Dendritic cell treated with granulocyte-macrophage colony-stimulating factor and Interleukin-4, amounts not matched to agents 40 ng/mL and 50 ng/mL, for 4 days (primary cell): ENCODE measurements around the gene KLHDC8B.
A peak's percentile ranks its signal among the peaks of the same experiment; 100 is the strongest.

ENCODE experiments used
- H3K27ac Mint-ChIP-seq: one replicate; pipeline ENCODE4 v1.8.0; 2022; ENCODE audit warnings: mild to moderate bottlenecking, mixed read lengths
- H3K27me3 Mint-ChIP-seq: one replicate; pipeline ENCODE4 v1.8.0; 2022; ENCODE audit warnings: mild to moderate bottlenecking, mixed read lengths
- H3K36me3 Mint-ChIP-seq: one replicate; pipeline ENCODE4 v1.8.0; 2022; ENCODE audit warnings: low read depth, mixed read lengths
- H3K4me1 Mint-ChIP-seq: one replicate; pipeline ENCODE4 v1.8.0; 2022; ENCODE audit warnings: low read depth, mixed read lengths
- H3K4me3 Mint-ChIP-seq: one replicate; pipeline ENCODE4 v1.8.0; 2022; ENCODE audit warnings: mild to moderate bottlenecking, moderate library complexity, mixed read lengths
- H3K9me3 Mint-ChIP-seq: one replicate; pipeline ENCODE4 v1.8.0; 2022; ENCODE audit warnings: mixed read lengths
- intact Hi-C: fragments of 100-400 bp; cut with micrococcal nuclease; formaldehyde crosslinking; loops from one replicate; pipeline ENCODE4 v1.15.0; 2022

KLHDC8B gene

GRCh38 chr3:49134471-49135265 lies 36.7 kb upstream of the KLHDC8B start:
- H3K4me1 Mint-ChIP-seq, result peaks cover 26% of the 10 kb centered on the region
- no peak overlapping the region for H3K4me3 Mint-ChIP-seq
- intact Hi-C loops, result no loop called here
- no peaks in the 10 kb centered on the region for H3K9me3 Mint-ChIP-seq
- H3K36me3 Mint-ChIP-seq, result peaks cover 12% of the 10 kb centered on the region
- H3K27me3 Mint-ChIP-seq, result peaks cover 8% of the 10 kb centered on the region
- peak overlapping the region; percentile 14 for H3K27ac Mint-ChIP-seq

- Mint-ChIP-seq H3K9me3 (no peaks in the 10 kb centered on the region), H3K4me1 (peaks cover 26% of the 10 kb centered on the region), H3K27me3 (peaks cover 10% of the 10 kb centered on the region), H3K36me3 (peaks cover 6% of the 10 kb centered on the region), H3K27ac (peak overlapping the region; percentile 14), H3K4me3 (no peak overlapping the region)
- intact Hi-C loops, result no loop called here
Observed at GRCh38 chr3:49135499-49135898, 35.9 kb upstream of the KLHDC8B start.

- intact Hi-C loops, result no loop called here
- no peak overlapping the region for H3K27ac Mint-ChIP-seq
- peaks cover 16% of the 10 kb centered on the region for H3K27me3 Mint-ChIP-seq
- H3K4me1 Mint-ChIP-seq, result no peaks in the 10 kb centered on the region
- no peaks in the 10 kb centered on the region for H3K36me3 Mint-ChIP-seq
- H3K4me3 Mint-ChIP-seq, result no peak overlapping the region
- peaks cover 20% of the 10 kb centered on the region for H3K9me3 Mint-ChIP-seq
Observed at GRCh38 chr3:49140080-49140479, 31.3 kb upstream of the KLHDC8B start.

- intact Hi-C loops, result no loop called here
- Mint-ChIP-seq H3K9me3 (no peaks in the 10 kb centered on the region), H3K27me3 (peaks cover 4% of the 10 kb centered on the region), H3K4me3 (no peak overlapping the region), H3K36me3 (no peaks in the 10 kb centered on the region), H3K4me1 (no peaks in the 10 kb centered on the region), H3K27ac (no peak overlapping the region)
Observed at GRCh38 chr3:49148159-49148558, 23.2 kb upstream of the KLHDC8B start.

- H3K27me3 Mint-ChIP-seq, result peaks cover 4% of the 10 kb centered on the region
- no peaks in the 10 kb centered on the region for H3K36me3 Mint-ChIP-seq
- no peak overlapping the region for H3K4me3 Mint-ChIP-seq
- no peaks in the 10 kb centered on the region for H3K9me3 Mint-ChIP-seq
- no peaks in the 10 kb centered on the region for H3K4me1 Mint-ChIP-seq
- intact Hi-C loops, result no loop called here
- H3K27ac Mint-ChIP-seq, result no peak overlapping the region
Observed at GRCh38 chr3:49151610-49152009, 19.8 kb upstream of the KLHDC8B start.

GRCh38 chr3:49153349-49153912 lies 18.0 kb upstream of the KLHDC8B start:
- Mint-ChIP-seq H3K27ac (no peak overlapping the region), H3K4me1 (no peaks in the 10 kb centered on the region), H3K27me3 (peaks cover 3% of the 10 kb centered on the region), H3K4me3 (no peak overlapping the region), H3K36me3 (no peaks in the 10 kb centered on the region), H3K9me3 (no peaks in the 10 kb centered on the region)
- intact Hi-C loops, result no loop called here

GRCh38 chr3:49157289-49157688 lies 14.1 kb upstream of the KLHDC8B start:
- intact Hi-C loops, result no loop called here
- no peak overlapping the region for H3K27ac Mint-ChIP-seq
- no peak overlapping the region for H3K4me3 Mint-ChIP-seq
- peaks cover 6% of the 10 kb centered on the region for H3K4me1 Mint-ChIP-seq
- H3K36me3 Mint-ChIP-seq, result peaks cover 10% of the 10 kb centered on the region
- no peaks in the 10 kb centered on the region for H3K9me3 Mint-ChIP-seq
- no peaks in the 10 kb centered on the region for H3K27me3 Mint-ChIP-seq

- no peaks in the 10 kb centered on the region for H3K27me3 Mint-ChIP-seq
- no peaks in the 10 kb centered on the region for H3K9me3 Mint-ChIP-seq
- peaks cover 13% of the 10 kb centered on the region for H3K4me1 Mint-ChIP-seq
- intact Hi-C loops, result no loop called here
- no peak overlapping the region for H3K4me3 Mint-ChIP-seq
- peaks cover 20% of the 10 kb centered on the region for H3K36me3 Mint-ChIP-seq
- no peak overlapping the region for H3K27ac Mint-ChIP-seq
Observed at GRCh38 chr3:49158103-49158709, 13.2 kb upstream of the KLHDC8B start.

- no peak overlapping the region for H3K4me3 Mint-ChIP-seq
- no peaks in the 10 kb centered on the region for H3K9me3 Mint-ChIP-seq
- H3K27ac Mint-ChIP-seq, result no peak overlapping the region
- intact Hi-C loops, result no loop called here
- H3K36me3 Mint-ChIP-seq, result peaks cover 26% of the 10 kb centered on the region
- no peaks in the 10 kb centered on the region for H3K27me3 Mint-ChIP-seq
- H3K4me1 Mint-ChIP-seq, result peaks cover 19% of the 10 kb centered on the region
Observed at GRCh38 chr3:49158792-49159191, 12.6 kb upstream of the KLHDC8B start.

- no peak overlapping the region for H3K27ac Mint-ChIP-seq
Observed at GRCh38 chr3:49161197-49161596, 10.2 kb upstream of the KLHDC8B start.

GRCh38 chr3:49161808-49162530 lies 9.4 kb upstream of the KLHDC8B start:
- H3K4me3 Mint-ChIP-seq, result no peak overlapping the region
- H3K27me3 Mint-ChIP-seq, result no peaks in the 10 kb centered on the region
- H3K4me1 Mint-ChIP-seq, result peaks cover 37% of the 10 kb centered on the region
- peaks cover 46% of the 10 kb centered on the region for H3K36me3 Mint-ChIP-seq
- no peaks in the 10 kb centered on the region for H3K9me3 Mint-ChIP-seq
- no peak overlapping the region for H3K27ac Mint-ChIP-seq
- intact Hi-C loops, result no loop called here

More at GRCh38 chr3:49161197-49161596, 10.2 kb upstream of the KLHDC8B start:
- no peaks in the 10 kb centered on the region for H3K9me3 Mint-ChIP-seq
- H3K4me3 Mint-ChIP-seq, result no peak overlapping the region
- H3K27me3 Mint-ChIP-seq, result no peaks in the 10 kb centered on the region
- intact Hi-C loops, result no loop called here
- H3K4me1 Mint-ChIP-seq, result peaks cover 37% of the 10 kb centered on the region
- H3K36me3 Mint-ChIP-seq, result peaks cover 46% of the 10 kb centered on the region

GRCh38 chr3:49162751-49163419 lies 8.5 kb upstream of the KLHDC8B start:
- intact Hi-C loops, result no loop called here
- Mint-ChIP-seq H3K9me3 (no peaks in the 10 kb centered on the region), H3K27ac (no peak overlapping the region), H3K27me3 (peaks cover under 1% of the 10 kb centered on the region), H3K4me1 (peaks cover 37% of the 10 kb centered on the region), H3K36me3 (peaks cover 46% of the 10 kb centered on the region), H3K4me3 (no peak overlapping the region)

- Mint-ChIP-seq H3K4me1 (peaks cover 37% of the 10 kb centered on the region), H3K9me3 (no peaks in the 10 kb centered on the region), H3K27ac (no peak overlapping the region), H3K27me3 (peaks cover 1% of the 10 kb centered on the region), H3K36me3 (peaks cover 46% of the 10 kb centered on the region), H3K4me3 (no peak overlapping the region)
- intact Hi-C loops, result no loop called here
Observed at GRCh38 chr3:49163609-49164008, 7.8 kb upstream of the KLHDC8B start.
